CD4-positive, alpha-beta memory T cell (primary cell): ENCODE results near the gene NOVA2. TPM values are rescaled to one million over a fixed set of nuclear protein-coding genes. Genes with fewer than 3 reads are reported as not detected.

Experiments
- CTCF ChIA-PET: fragments of 350-600 bp; sonication (Branson Sonifier 250); formaldehyde crosslinking; loops from one replicate; lab custom pipeline; 2021; ENCODE audit warnings: inconsistent platforms; ENCODE audit not compliant: partially characterized antibody; lab: Charles Lee
- POLR2A ChIA-PET: fragments of 350-600 bp; sonication (Branson Sonifier 250); formaldehyde crosslinking; loops from one replicate; lab custom pipeline; 2021; ENCODE audit not compliant: partially characterized antibody; lab: Charles Lee
- DNase-seq, 5 donors: peaks; one replicate each; pipeline versions ENCODE4 v3.0.0 to v3.0.0-alpha.2; 2020 to 2022; ENCODE audit warnings: mixed read lengths in 1 of 5
- H3K27ac ChIP-seq: one replicate; pipeline ENCODE4 v1.7.0; 2013; ENCODE audit warnings: low read depth, low read length
- H3K27me3 ChIP-seq: 2 replicates; pipeline ENCODE4 v1.7.0; 2013; ENCODE audit warnings: mild to moderate bottlenecking, low read length, moderate library complexity; ENCODE audit not compliant: insufficient read depth
- H3K36me3 ChIP-seq: 2 replicates; pipeline ENCODE4 v1.7.0; 2013; ENCODE audit warnings: mild to moderate bottlenecking, low read length, moderate library complexity; ENCODE audit not compliant: insufficient read depth
- H3K4me1 ChIP-seq: 2 replicates; pipeline ENCODE4 v1.7.0; 2013; ENCODE audit warnings: mild to moderate bottlenecking, low read length, moderate library complexity; ENCODE audit not compliant: insufficient read depth
- H3K4me3 ChIP-seq, 2 donors: one replicate each; pipeline ENCODE4 v1.7.0; 2013; ENCODE audit warnings: low read length in 2 of 2, mild to moderate bottlenecking in 1 of 2
- H3K9me3 ChIP-seq, 2 donors: one replicate each; pipeline ENCODE4 v1.7.0; 2013; ENCODE audit warnings: low read length in 2 of 2, control low read depth in 1 of 2; ENCODE audit not compliant: control insufficient read depth in 1 of 2
- H3K27ac Mint-ChIP-seq, 7 donors: one replicate each; pipeline ENCODE4 v1.8.0; 2020 to 2021; ENCODE audit warnings: mixed read lengths in 7 of 7, mild to moderate bottlenecking in 6 of 7, inconsistent platforms in 3 of 7, moderate library complexity in 3 of 7
- H3K27me3 Mint-ChIP-seq, 2 donors: one replicate each; pipeline ENCODE4 v1.8.0; 2020 to 2021; ENCODE audit warnings: mixed read lengths in 2 of 2
- H3K36me3 Mint-ChIP-seq, 2 donors: one replicate each; pipeline ENCODE4 v1.8.0; 2020 to 2021; ENCODE audit warnings: mixed read lengths in 2 of 2, inconsistent platforms in 1 of 2, mild to moderate bottlenecking in 1 of 2
- H3K4me1 Mint-ChIP-seq, 4 donors: one replicate each; pipeline ENCODE4 v1.8.0; 2020 to 2021; ENCODE audit warnings: mixed read lengths in 4 of 4, mild to moderate bottlenecking in 1 of 4
- H3K4me3 Mint-ChIP-seq, 8 donors: one replicate each; pipeline ENCODE4 v1.8.0; 2020 to 2021; ENCODE audit warnings: mixed read lengths in 8 of 8, mild to moderate bottlenecking in 7 of 8, moderate library complexity in 6 of 8, inconsistent platforms in 3 of 8
- H3K9me3 Mint-ChIP-seq, 8 donors: one replicate each; pipeline ENCODE4 v1.8.0; 2020 to 2021; ENCODE audit warnings: mixed read lengths in 8 of 8, mild to moderate bottlenecking in 5 of 8, inconsistent platforms in 3 of 8, moderate library complexity in 1 of 8
- intact Hi-C: fragments of 100-400 bp; cut with micrococcal nuclease; formaldehyde crosslinking; loops from one replicate; pipeline ENCODE4 v1.15.1; 2023
- polyA plus RNA-seq, 2 donors: library from polyadenylated mRNA; unstranded; fragments of 300-500 nt; fragmentation: Illumina TruSeq; gene quantifications; one replicate each; pipeline ENCODE4 v1.2.3, GENCODE V29; 2021
- total RNA-seq, 2 experiments: library from RNA; stranded (reverse); gene quantifications; one replicate each; pipeline ENCODE4 v1.2.3, GENCODE V29; 2021

Gene NOVA2
- total and polyA plus RNA-seq, 4 experiments from 2014 or later: not detected

DNA sequence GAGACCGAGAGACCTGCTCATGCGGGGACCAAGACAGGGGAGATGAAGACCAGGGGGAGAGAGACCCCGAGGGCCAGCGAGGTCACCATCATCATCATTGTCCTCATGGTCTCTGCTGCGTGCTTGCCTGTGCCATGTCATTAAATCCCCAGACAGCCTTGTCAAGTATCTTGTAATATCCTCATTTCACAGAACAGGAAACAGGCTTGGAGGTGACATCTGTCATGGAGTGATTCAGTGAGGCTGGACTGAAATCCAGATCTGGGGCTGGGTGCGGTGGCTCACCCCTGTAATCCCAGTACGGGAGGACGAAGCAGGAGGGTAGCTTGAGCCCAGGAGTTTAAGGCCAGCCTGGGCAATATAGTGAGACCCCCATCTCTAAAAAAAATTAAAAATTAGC is 53.2 kb downstream of the NOVA2 start:
- intact Hi-C loops: no loop called here
- H3K27ac ChIP-seq: no peak overlapping the region
- H3K4me1 ChIP-seq: no peaks in the 10 kb centered on the region
- ChIA-PET POLR2A (no interaction called here), CTCF (no interaction called here)
- H3K9me3 ChIP-seq: no peaks in the 10 kb centered on the region
- H3K4me3 ChIP-seq: no peak overlapping the region
- no peaks in the 10 kb centered on the region for H3K36me3 Mint-ChIP-seq
- no peaks in the 10 kb centered on the region for H3K4me1 Mint-ChIP-seq
- H3K27ac Mint-ChIP-seq: no peak overlapping the region
- H3K36me3 ChIP-seq: no peaks in the 10 kb centered on the region
- no peaks in the 10 kb centered on the region for H3K9me3 Mint-ChIP-seq
- peaks cover 7 to 12% of the 10 kb centered on the region in 2 donors for H3K27me3 Mint-ChIP-seq
- no peak overlapping the region for H3K4me3 Mint-ChIP-seq
- H3K27me3 ChIP-seq: no peaks in the 10 kb centered on the region
- DNase-seq: no peak

DNA sequence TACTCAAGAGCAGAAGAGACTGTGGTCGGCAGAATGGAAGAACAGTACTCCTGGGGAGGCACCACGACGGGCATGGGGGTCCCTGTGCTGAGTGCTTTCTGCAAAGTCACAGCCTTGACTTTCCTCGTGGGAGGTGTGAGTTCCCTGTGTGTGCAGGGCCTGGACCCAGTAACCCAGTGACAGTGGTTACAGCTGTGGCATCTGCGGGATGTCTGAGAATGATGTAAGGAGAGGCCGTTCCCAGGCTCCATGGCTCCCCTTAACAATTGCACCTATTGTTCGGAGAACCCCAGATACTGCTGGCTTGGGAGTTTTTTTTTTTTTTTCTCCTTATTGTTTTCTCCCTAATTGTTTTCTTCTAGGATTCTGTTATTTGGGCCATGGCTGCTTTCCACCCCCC is 54.0 kb downstream of the NOVA2 start:
- Histone ChIP-seq H3K9me3 (no peaks in the 10 kb centered on the region), H3K36me3 (no peaks in the 10 kb centered on the region), H3K27me3 (no peaks in the 10 kb centered on the region), H3K4me1 (no peaks in the 10 kb centered on the region), H3K4me3 (no peak overlapping the region), H3K27ac (no peak overlapping the region)
- intact Hi-C loops: no loop called here
- Mint-ChIP-seq H3K36me3 (no peaks in the 10 kb centered on the region), H3K27me3 (peaks cover 10 to 14% of the 10 kb centered on the region in 2 donors), H3K27ac (no peak overlapping the region), H3K4me1 (no peaks in the 10 kb centered on the region), H3K9me3 (no peaks in the 10 kb centered on the region), H3K4me3 (no peak overlapping the region)
- DNase-seq: no peak
- ChIA-PET CTCF (no interaction called here), POLR2A (no interaction called here)

- Histone ChIP-seq H3K4me1 (no peaks in the 10 kb centered on the region), H3K27ac (no peak overlapping the region), H3K36me3 (no peaks in the 10 kb centered on the region), H3K27me3 (no peaks in the 10 kb centered on the region), H3K9me3 (no peaks in the 10 kb centered on the region), H3K4me3 (no peak overlapping the region)
- Mint-ChIP-seq H3K4me1 (no peaks in the 10 kb centered on the region), H3K27ac (no peak overlapping the region), H3K4me3 (no peak overlapping the region), H3K36me3 (no peaks in the 10 kb centered on the region), H3K27me3 (peaks cover 10 to 14% of the 10 kb centered on the region in 2 donors), H3K9me3 (no peaks in the 10 kb centered on the region)
- DNase-seq: no peak
- ChIA-PET POLR2A (no interaction called here), CTCF (no interaction called here)
- intact Hi-C loops: no loop called here
These were observed 54.9 kb downstream of the NOVA2 start for GRCh38 chr19:45918721-45919120.

- POLR2A ChIA-PET: no interaction called here
- Mint-ChIP-seq H3K27ac (no peak overlapping the region), H3K36me3 (no peaks in the 10 kb centered on the region), H3K4me3 (no peak overlapping the region), H3K4me1 (no peaks in the 10 kb centered on the region), H3K27me3 (peaks cover 15 to 16% of the 10 kb centered on the region in 2 donors), H3K9me3 (no peaks in the 10 kb centered on the region)
- Histone ChIP-seq H3K4me3 (no peak overlapping the region), H3K27ac (no peak overlapping the region), H3K27me3 (no peaks in the 10 kb centered on the region), H3K9me3 (no peaks in the 10 kb centered on the region), H3K36me3 (no peaks in the 10 kb centered on the region), H3K4me1 (no peaks in the 10 kb centered on the region)
- CTCF ChIA-PET: no interaction called here
- no peak for DNase-seq
- intact Hi-C loops: no loop called here
These were observed 56.1 kb downstream of the NOVA2 start for GRCh38 chr19:45917421-45918091.

- Mint-ChIP-seq H3K4me1 (no peaks in the 10 kb centered on the region), H3K4me3 (no peak within 1 kb of the TSS), H3K36me3 (no peaks in the 10 kb centered on the region), H3K27ac (no peak within 1 kb of the TSS), H3K9me3 (no peaks in the 10 kb centered on the region), H3K27me3 (peaks cover 22 to 23% of the 10 kb centered on the region in 2 donors)
- ChIA-PET CTCF (no interaction called here), POLR2A (no interaction called here)
- Histone ChIP-seq H3K27ac (no peak within 1 kb of the TSS), H3K4me1 (no peaks in the 10 kb centered on the region), H3K9me3 (no peaks in the 10 kb centered on the region), H3K4me3 (no peak within 1 kb of the TSS), H3K36me3 (no peaks in the 10 kb centered on the region), H3K27me3 (no peaks in the 10 kb centered on the region)
- intact Hi-C loops: no loop called here
- no peak for DNase-seq
These were observed 59.5 kb downstream of the NOVA2 start, which contains the start of gene NANOS2 for GRCh38 chr19:45913874-45914830. TSS of gene NANOS2 (minus strand) at chr19:45914778. CDS start at chr19:45914693, 85 bp downstream.

- Histone ChIP-seq H3K9me3 (no peaks in the 10 kb centered on the region), H3K27me3 (no peaks in the 10 kb centered on the region), H3K4me3 (no peak overlapping the region), H3K4me1 (no peaks in the 10 kb centered on the region), H3K27ac (no peak overlapping the region), H3K36me3 (no peaks in the 10 kb centered on the region)
- DNase-seq: no peak
- Mint-ChIP-seq H3K9me3 (no peaks in the 10 kb centered on the region), H3K27ac (no peak overlapping the region), H3K4me3 (no peak overlapping the region), H3K36me3 (no peaks in the 10 kb centered on the region), H3K27me3 (peaks cover 20 to 24% of the 10 kb centered on the region in 2 donors), H3K4me1 (no peaks in the 10 kb centered on the region)
- CTCF ChIA-PET: no interaction called here
- POLR2A ChIA-PET: no interaction called here
- intact Hi-C loops: no loop called here
These were observed 62.4 kb downstream of the NOVA2 start for GRCh38 chr19:45911291-45911690.

GRCh38 chr19:45908956-45909355 is 64.7 kb downstream of the NOVA2 start:
- peak overlapping the region in 1 of 7 donors; percentile 93 for H3K27ac Mint-ChIP-seq

More at GRCh38 chr19:45908956-45909355, 64.7 kb downstream of the NOVA2 start:
- H3K27me3 Mint-ChIP-seq: peaks cover 17 to 21% of the 10 kb centered on the region in 2 donors
- no peaks in the 10 kb centered on the region for H3K9me3 ChIP-seq
- no peaks in the 10 kb centered on the region for H3K27me3 ChIP-seq
- intact Hi-C loops: no loop called here
- no peak overlapping the region for H3K4me3 Mint-ChIP-seq
- no peak for DNase-seq
- H3K4me1 ChIP-seq: no peaks in the 10 kb centered on the region
- H3K4me1 Mint-ChIP-seq: no peaks in the 10 kb centered on the region
- no peak overlapping the region for H3K4me3 ChIP-seq
- ChIA-PET CTCF (no interaction called here), POLR2A (no interaction called here)
- no peak overlapping the region for H3K27ac ChIP-seq
- no peaks in the 10 kb centered on the region for H3K9me3 Mint-ChIP-seq
- H3K36me3 ChIP-seq: no peaks in the 10 kb centered on the region
- H3K36me3 Mint-ChIP-seq: no peaks in the 10 kb centered on the region
